ENCODE results near the gene CATSPER1.
"Not testable (repeated sequence)": the region's sequence is repeated elsewhere in the genome, so short reads cannot be mapped to it uniquely, and the experiment has no call there.

CATSPER1 gene

DNA sequence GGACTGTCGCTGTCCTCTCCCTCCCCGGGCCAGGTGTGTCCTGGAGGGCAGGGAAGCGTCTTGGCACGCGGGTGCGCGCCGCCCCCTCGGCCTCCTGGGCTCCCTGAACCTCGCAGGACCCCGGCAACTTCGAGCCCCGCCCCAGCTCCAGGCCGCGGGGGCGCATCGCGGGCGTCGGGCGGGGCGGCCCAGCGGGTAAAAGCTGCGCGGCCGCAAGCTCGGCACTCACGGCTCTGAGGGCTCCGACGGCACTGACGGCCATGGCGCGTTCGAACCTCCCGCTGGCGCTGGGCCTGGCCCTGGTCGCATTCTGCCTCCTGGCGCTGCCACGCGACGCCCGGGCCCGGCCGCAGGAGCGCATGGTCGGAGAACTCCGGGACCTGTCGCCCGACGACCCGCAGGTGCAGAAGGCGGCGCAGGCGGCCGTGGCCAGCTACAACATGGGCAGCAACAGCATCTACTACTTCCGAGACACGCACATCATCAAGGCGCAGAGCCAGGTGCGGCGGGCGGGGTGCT is 14.4 kb downstream of the CATSPER1 start, which contains the start of gene CST6:
CST6 (plus strand) TSS at position 224 of the 519 bp plus-strand sequence; CDS start at position 261, 37 bp downstream.
- Histone ChIP-seq H3K27me3 (replicated peaks; ENCODE audit: control insufficient read depth, insufficient read depth, low read length) (no peaks in the 10 kb centered on the region; the same call in 1 of the 2 replicates), H3K4me3 (replicated peaks; ENCODE audit: low read depth, low read length) (no peak within 1 kb of the TSS), H3K36me3 (ENCODE audit: control insufficient read depth, insufficient read depth, low read length) (no peaks in the 10 kb centered on the region)
- DNase-seq (ENCODE audit: extremely low read depth, insufficient read length): no peak
- TF ChIP-seq, protein P1, sequence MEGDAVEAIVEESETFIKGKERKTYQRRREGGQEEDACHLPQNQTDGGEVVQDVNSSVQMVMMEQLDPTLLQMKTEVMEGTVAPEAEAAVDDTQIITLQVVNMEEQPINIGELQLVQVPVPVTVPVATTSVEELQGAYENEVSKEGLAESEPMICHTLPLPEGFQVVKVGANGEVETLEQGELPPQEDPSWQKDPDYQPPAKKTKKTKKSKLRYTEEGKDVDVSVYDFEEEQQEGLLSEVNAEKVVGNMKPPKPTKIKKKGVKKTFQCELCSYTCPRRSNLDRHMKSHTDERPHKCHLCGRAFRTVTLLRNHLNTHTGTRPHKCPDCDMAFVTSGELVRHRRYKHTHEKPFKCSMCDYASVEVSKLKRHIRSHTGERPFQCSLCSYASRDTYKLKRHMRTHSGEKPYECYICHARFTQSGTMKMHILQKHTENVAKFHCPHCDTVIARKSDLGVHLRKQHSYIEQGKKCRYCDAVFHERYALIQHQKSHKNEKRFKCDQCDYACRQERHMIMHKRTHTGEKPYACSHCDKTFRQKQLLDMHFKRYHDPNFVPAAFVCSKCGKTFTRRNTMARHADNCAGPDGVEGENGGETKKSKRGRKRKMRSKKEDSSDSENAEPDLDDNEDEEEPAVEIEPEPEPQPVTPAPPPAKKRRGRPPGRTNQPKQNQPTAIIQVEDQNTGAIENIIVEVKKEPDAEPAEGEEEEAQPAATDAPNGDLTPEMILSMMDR (IDR thresholded peaks at IDR 0.05; ENCODE audit: insufficient read depth, low read length, poor library complexity, severe bottlenecking): no peak

DNA sequence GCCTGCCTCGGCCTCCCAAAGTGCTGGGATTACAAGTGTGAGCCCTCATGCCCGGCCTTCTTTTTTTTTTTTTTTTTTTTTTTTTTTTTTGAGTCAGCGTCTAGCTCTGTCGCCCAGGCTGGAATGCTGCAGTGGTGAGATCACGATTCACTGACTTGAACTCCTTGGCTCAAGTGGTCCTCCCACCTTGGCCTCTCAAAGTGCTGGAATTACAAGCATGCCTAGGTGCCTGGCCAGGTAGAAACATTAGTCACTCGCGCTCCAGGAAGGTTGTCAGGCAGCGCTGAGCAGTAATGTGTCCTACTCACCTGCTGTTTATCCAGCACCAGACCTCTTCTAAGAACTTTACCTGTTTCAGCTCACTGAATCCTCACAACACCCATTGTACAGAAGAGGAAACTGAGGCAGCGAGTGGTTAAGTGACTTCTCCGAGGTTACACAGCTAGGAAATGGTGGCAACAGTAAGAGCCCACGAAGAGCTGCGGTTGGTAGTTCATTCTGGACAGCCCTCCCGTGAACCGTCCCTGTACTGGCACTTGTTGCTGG is 15.0 kb downstream of the CATSPER1 start:
- no peak overlapping the region for H3K4me3 ChIP-seq (replicated peaks; ENCODE audit: low read depth, low read length)

DNA sequence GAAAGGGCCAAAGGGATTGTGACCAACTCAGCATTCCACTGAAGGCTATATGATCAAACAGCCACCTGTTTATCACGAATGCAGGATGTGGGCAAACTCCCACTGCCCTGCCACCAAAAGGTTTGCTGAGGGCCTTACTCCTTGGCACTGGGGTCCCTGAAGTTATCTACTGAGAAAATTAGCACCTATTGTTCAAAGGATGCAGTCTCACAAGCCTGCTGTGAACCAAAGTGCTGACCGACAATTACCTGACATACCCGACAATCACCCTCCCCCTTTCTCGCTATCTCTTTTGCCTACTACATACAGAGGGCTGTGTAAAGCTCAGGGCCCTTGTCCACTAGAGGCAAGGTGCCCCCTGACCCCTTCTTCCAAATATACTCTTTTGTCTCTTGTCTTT is 16.2 kb downstream of the CATSPER1 start:
- not testable (repeated sequence) for H3K4me3 ChIP-seq (replicated peaks; ENCODE audit: low read depth, low read length); H3K36me3 ChIP-seq (ENCODE audit: control insufficient read depth, insufficient read depth, low read length); DNase-seq (ENCODE audit: extremely low read depth, insufficient read length); H3K27me3 ChIP-seq (replicated peaks; ENCODE audit: control insufficient read depth, insufficient read depth, low read length)

More for the DNA sequence above, 15.0 kb downstream of the CATSPER1 start:
- DNase-seq (ENCODE audit: extremely low read depth, insufficient read length): no peak
- no peaks in the 10 kb centered on the region; the same call in 1 of the 2 replicates for H3K27me3 ChIP-seq (replicated peaks; ENCODE audit: control insufficient read depth, insufficient read depth, low read length)
- TF ChIP-seq, protein P1 (IDR thresholded peaks at IDR 0.05; ENCODE audit: insufficient read depth, low read length, poor library complexity, severe bottlenecking): no peak
- no peaks in the 10 kb centered on the region for H3K36me3 ChIP-seq (ENCODE audit: control insufficient read depth, insufficient read depth, low read length)

DNA sequence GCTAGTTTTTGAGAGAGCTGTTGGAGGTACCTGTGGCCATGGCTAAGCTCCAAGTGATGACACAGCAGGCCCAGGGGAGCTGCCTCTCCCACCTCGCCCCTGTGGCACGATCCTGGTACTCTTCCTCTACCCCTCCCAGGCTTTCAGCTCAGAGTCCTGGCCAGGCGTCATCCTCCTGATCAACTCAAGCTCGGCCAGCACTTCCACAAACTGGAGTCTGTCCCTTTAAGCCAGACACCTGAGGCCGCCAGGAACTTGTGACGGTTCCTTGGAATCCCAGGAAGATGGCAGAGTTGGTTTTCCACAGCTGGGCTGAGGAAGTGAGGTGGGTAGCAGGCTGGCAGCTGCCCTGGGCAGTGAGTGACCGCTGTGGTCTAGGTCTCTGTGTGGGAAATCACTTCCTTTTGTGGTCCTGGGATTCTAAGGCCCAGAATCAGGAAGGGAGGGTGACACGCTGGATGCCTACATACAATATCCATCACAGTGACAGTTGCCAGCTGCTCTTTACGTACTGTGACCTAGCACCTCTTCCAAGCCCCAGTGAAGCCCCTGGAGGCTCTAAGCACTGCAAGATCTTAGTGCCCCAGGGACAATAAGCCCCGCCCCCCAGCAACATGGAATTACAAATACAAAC is 17.7 kb downstream of the CATSPER1 start:
- TF ChIP-seq, protein P1 (IDR thresholded peaks at IDR 0.05; ENCODE audit: insufficient read depth, low read length, poor library complexity, severe bottlenecking): no peak

DNA sequence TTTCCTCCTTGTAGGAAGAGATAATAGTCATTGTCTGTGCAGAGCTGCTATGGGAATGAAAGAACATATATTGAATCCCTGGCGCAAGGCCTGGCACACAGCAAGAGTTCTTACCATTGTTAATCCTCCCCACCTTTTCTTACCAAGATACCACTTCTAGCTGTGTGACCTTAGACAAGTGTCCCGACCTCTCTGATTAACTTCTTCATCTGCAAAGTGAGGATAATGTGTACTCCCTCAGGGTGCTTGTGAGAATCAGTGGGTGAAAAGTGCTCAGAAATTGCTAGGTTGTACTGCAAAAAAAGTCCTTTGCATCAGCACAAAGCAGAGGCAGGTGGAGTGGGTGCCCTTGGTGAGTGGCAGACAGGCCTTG is 18.2 kb downstream of the CATSPER1 start:
- Histone ChIP-seq H3K36me3 (ENCODE audit: control insufficient read depth, insufficient read depth, low read length) (peaks cover 7% of the 10 kb centered on the region), H3K4me3 (replicated peaks; ENCODE audit: low read depth, low read length) (no peak overlapping the region), H3K27me3 (replicated peaks; ENCODE audit: control insufficient read depth, insufficient read depth, low read length) (no peaks in the 10 kb centered on the region; the same call in 1 of the 2 replicates)
- no peak for DNase-seq (ENCODE audit: extremely low read depth, insufficient read length)
- TF ChIP-seq, protein P1 (IDR thresholded peaks at IDR 0.05; ENCODE audit: insufficient read depth, low read length, poor library complexity, severe bottlenecking): no peak

More for the DNA sequence above, 17.7 kb downstream of the CATSPER1 start:
- Histone ChIP-seq H3K27me3 (replicated peaks; ENCODE audit: control insufficient read depth, insufficient read depth, low read length) (no peaks in the 10 kb centered on the region; the same call in 1 of the 2 replicates), H3K36me3 (ENCODE audit: control insufficient read depth, insufficient read depth, low read length) (peaks cover 7% of the 10 kb centered on the region), H3K4me3 (replicated peaks; ENCODE audit: low read depth, low read length) (no peak overlapping the region)
- no peak for DNase-seq (ENCODE audit: extremely low read depth, insufficient read length)

DNA sequence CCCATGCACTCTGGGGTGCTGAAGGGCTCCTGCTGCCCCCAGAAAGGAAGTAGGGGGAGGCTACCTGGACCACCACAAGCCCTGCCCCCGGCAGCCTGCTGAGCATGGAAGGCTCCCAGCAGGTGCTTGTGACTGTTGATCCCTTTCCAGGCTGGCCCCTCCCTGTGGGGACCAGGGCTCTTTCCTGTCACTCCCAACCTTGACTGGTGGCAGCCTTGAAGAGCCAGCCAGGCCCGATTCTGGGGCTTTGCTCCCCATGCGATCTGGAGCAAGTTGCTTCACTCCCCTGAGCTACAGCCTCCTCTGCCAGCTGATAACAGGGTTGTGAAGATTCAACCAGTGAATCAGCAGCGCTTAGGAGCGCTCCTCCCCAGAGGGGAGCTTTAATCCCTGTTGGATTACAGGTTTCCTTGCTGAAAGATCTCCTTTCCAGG is 19.1 kb downstream of the CATSPER1 start:
- Histone ChIP-seq H3K36me3 (ENCODE audit: control insufficient read depth, insufficient read depth, low read length) (peaks cover 7% of the 10 kb centered on the region), H3K27me3 (replicated peaks; ENCODE audit: control insufficient read depth, insufficient read depth, low read length) (no peaks in the 10 kb centered on the region; the same call in 1 of the 2 replicates), H3K4me3 (replicated peaks; ENCODE audit: low read depth, low read length) (no peak overlapping the region)
- TF ChIP-seq, protein P1 (IDR thresholded peaks at IDR 0.05; ENCODE audit: insufficient read depth, low read length, poor library complexity, severe bottlenecking): no peak
- DNase-seq (ENCODE audit: extremely low read depth, insufficient read length): no peak
